ENCODE data around the gene DCUN1D3.

DCUN1D3 gene

DNA sequence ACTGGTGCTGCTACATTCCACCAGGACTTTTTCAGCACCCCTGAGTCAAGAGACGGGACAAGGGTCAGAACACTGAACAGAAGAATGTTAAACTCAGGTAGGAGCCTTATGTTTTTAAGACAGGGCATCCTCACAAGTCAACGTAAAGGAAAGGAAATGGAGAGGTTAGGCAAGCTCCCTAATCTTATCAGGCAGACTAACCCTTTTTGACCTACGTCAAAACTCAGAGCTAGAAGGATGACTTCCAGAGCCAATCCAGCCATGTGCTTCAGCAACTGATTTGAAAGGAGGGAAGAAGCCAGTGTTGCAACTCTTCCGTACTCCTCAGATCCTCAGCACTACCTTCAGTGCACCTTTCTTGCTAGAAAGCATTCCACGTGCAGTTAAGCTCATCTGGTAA, 47.0 kb downstream of the DCUN1D3 start:
- H3K4me1 Mint-ChIP-seq: no peaks in the 10 kb centered on the region
- H3K9me3 Mint-ChIP-seq: no peaks in the 10 kb centered on the region
- peaks cover 19% of the 10 kb centered on the region for H3K36me3 Mint-ChIP-seq (ENCODE audit: low read depth)
- H3K27me3 Mint-ChIP-seq (ENCODE audit: low read depth, poor library complexity): no peaks in the 10 kb centered on the region
- H3K27ac Mint-ChIP-seq: no peak overlapping the region
- H3K4me3 Mint-ChIP-seq: no peak overlapping the region
- no peak for DNase-seq
- TF ChIP-seq, protein P1, sequence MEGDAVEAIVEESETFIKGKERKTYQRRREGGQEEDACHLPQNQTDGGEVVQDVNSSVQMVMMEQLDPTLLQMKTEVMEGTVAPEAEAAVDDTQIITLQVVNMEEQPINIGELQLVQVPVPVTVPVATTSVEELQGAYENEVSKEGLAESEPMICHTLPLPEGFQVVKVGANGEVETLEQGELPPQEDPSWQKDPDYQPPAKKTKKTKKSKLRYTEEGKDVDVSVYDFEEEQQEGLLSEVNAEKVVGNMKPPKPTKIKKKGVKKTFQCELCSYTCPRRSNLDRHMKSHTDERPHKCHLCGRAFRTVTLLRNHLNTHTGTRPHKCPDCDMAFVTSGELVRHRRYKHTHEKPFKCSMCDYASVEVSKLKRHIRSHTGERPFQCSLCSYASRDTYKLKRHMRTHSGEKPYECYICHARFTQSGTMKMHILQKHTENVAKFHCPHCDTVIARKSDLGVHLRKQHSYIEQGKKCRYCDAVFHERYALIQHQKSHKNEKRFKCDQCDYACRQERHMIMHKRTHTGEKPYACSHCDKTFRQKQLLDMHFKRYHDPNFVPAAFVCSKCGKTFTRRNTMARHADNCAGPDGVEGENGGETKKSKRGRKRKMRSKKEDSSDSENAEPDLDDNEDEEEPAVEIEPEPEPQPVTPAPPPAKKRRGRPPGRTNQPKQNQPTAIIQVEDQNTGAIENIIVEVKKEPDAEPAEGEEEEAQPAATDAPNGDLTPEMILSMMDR (IDR thresholded peaks at IDR 0.05): no peak

DNA sequence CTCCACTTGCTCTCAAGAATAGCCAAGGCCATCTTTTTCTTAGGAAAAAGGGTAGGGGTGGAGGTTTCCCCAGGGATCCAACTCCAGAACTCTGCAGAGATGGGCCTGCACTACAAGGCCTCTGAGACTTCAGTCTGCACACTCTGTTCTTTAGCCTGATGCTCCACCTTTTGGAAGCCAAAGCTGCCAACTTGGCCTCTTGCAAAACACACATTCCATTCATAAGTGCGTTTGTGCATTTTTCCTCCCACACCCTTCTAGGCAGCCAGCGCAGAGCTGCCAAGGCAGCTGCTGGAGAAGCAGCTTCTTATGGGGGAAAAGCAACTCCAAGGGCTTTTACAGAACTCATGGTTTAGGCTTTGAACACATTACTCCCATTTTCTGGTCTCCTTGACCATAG, 48.6 kb downstream of the DCUN1D3 start:
- H3K4me3 Mint-ChIP-seq: no peak overlapping the region
- TF ChIP-seq, protein P1 (IDR thresholded peaks at IDR 0.05): no peak
- H3K27ac Mint-ChIP-seq: no peak overlapping the region
- H3K36me3 Mint-ChIP-seq (ENCODE audit: low read depth): peaks cover 13% of the 10 kb centered on the region
- no peak for DNase-seq
- no peaks in the 10 kb centered on the region for H3K9me3 Mint-ChIP-seq
- no peaks in the 10 kb centered on the region for H3K27me3 Mint-ChIP-seq (ENCODE audit: low read depth, poor library complexity)
- H3K4me1 Mint-ChIP-seq: no peaks in the 10 kb centered on the region

DNA sequence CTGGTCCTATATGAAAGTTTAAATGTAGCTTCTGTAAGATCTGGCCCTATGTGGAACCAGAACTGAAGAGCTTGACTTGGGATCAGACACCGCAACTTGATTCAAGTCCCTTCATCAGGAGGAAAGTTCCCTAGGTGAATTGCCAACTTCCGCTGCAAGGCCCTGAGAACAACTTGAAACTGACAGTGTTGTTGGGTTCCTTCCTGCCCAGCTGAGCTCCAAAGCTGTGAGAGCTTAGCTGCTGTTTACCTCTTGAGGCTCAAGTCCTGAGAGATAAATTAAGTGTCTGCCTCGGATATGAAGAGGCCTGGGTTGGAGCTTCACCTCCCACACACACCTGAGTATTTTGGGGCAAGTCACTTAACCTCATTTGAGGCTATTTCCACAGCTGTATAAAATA, 49.2 kb downstream of the DCUN1D3 start:
- no peak overlapping the region for H3K4me3 Mint-ChIP-seq
- H3K27ac Mint-ChIP-seq: no peak overlapping the region
- H3K9me3 Mint-ChIP-seq: no peaks in the 10 kb centered on the region
- no peak for DNase-seq
- TF ChIP-seq, protein P1 (IDR thresholded peaks at IDR 0.05): no peak
- H3K36me3 Mint-ChIP-seq (ENCODE audit: low read depth): peaks cover 10% of the 10 kb centered on the region
- no peaks in the 10 kb centered on the region for H3K27me3 Mint-ChIP-seq (ENCODE audit: low read depth, poor library complexity)
- H3K4me1 Mint-ChIP-seq: no peaks in the 10 kb centered on the region

DNA sequence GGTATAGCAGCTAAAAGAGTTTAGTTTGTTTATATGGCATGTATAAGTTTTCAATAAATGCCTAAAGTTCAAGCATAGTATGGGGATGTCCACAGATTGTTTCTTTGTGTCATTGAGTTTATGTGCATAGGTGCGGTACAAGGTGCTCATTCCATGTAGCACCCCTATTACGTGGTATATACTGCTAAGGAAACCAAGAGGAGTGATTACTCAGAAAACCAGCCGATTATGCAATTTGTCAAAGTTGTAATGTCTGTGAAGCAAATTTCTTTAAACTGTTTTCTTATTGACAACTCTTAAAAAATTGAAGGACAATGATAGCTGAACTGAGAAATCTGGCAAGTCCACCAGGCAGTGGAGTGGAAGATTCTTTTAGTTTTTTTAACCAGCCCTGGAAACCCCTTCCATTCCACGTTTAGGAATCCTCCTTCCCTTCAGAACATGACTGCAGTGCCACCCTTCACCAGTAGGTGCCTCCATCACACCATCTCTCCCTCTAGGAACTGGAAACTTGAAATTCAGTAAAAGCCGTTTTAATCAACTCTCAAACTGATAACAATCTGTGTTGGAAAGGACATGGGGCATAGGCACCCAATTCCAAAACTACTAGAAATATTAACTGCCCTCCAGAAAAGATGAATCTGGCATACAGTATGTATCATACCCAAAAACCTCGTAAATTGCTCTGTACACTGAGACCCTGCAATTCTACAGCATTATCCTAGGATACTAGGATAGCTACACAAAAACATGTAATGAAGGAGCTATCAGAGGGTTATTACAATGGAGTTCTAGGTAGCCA, 50.4 kb downstream of the DCUN1D3 start:
- no peaks in the 10 kb centered on the region for H3K9me3 Mint-ChIP-seq
- DNase-seq: peak; percentile 81
- no peaks in the 10 kb centered on the region for H3K4me1 Mint-ChIP-seq
- peaks cover 6% of the 10 kb centered on the region for H3K36me3 Mint-ChIP-seq (ENCODE audit: low read depth)
- no peak overlapping the region for H3K27ac Mint-ChIP-seq
- H3K4me3 Mint-ChIP-seq: no peak overlapping the region
- no peaks in the 10 kb centered on the region for H3K27me3 Mint-ChIP-seq (ENCODE audit: low read depth, poor library complexity)
- TF ChIP-seq, protein P1 (IDR thresholded peaks at IDR 0.05): peak; percentile 97

DNA sequence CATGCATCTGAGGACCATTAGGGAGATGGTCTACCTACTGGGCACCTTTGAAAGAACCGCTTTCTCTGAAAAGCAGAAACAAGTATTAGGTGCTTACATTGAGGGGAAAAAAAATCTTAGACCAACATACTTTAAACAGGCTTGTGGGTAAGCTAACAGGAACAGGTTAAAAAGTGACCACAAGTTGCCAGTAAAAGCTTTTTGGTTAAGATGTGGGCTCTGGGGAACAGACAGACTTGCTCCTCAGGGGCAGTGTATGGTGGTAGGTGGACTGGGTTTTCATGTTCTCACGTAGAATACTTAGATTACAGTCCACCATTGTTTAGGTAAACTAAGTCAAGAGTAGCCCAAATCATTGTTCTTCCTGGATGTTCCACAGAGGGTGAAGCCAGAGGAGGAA, 52.6 kb downstream of the DCUN1D3 start:
- H3K9me3 Mint-ChIP-seq: no peaks in the 10 kb centered on the region
- H3K4me3 Mint-ChIP-seq: no peak overlapping the region
- H3K27ac Mint-ChIP-seq: no peak overlapping the region
- H3K36me3 Mint-ChIP-seq (ENCODE audit: low read depth): peaks cover 22% of the 10 kb centered on the region
- DNase-seq: no peak
- TF ChIP-seq, protein P1 (IDR thresholded peaks at IDR 0.05): no peak
- H3K27me3 Mint-ChIP-seq (ENCODE audit: low read depth, poor library complexity): no peaks in the 10 kb centered on the region
- H3K4me1 Mint-ChIP-seq: peaks cover 6% of the 10 kb centered on the region

DNA sequence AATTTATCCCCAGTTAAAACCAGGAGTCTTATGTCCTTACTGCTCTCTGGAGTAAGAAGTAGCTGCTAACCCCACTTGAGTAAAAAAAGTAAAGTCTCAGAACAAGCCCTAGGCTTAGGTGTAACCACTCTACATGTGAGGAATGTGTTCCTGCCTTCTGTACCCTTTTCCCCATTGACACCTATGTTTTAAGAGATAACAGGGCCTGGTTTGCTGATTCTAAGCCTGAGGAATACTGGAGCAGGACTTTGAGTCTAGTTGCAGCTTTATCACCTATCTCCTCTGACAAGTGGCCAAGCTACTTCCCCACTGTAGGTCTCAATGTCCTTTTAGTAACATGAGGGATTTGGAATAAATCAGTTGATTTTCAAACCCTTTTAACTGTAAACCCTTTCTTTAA, 53.6 kb downstream of the DCUN1D3 start:
- TF ChIP-seq, protein P1 (IDR thresholded peaks at IDR 0.05): no peak
- no peaks in the 10 kb centered on the region for H3K9me3 Mint-ChIP-seq
- no peak for DNase-seq
- H3K36me3 Mint-ChIP-seq (ENCODE audit: low read depth): peaks cover 30% of the 10 kb centered on the region
- H3K4me3 Mint-ChIP-seq: no peak overlapping the region
- H3K27ac Mint-ChIP-seq: no peak overlapping the region
- H3K27me3 Mint-ChIP-seq (ENCODE audit: low read depth, poor library complexity): no peaks in the 10 kb centered on the region
- peaks cover 6% of the 10 kb centered on the region for H3K4me1 Mint-ChIP-seq

Data from nephron progenitor cell (in vitro differentiated cells).